Small intestine (tissue), 16 donors: ENCODE results near the gene TP53TG3D. TPM values are rescaled to one million over a fixed set of nuclear protein-coding genes. Genes with fewer than 3 reads are reported as not detected.
"Not testable (repeated sequence)": the region's sequence is repeated elsewhere in the genome, so short reads cannot be mapped to it uniquely, and the experiment has no call there.

ENCODE experiments used
- DNase-seq, 2 donors: peaks; one replicate each; pipeline versions ENCODE4 v3.0.0 to v3.0.0-alpha.2; 2013
- FAIRE-seq: peaks from 2 replicates; lab custom pipeline; 2012; peaks lifted over from hg19 to GRCh38; lab: Jason Lieb, UNC
- H3K27ac ChIP-seq, 3 donors: one replicate each; pipeline ENCODE4 v1.5.1; 2013; ENCODE audit warnings: low read length in 2 of 3, mild to moderate bottlenecking in 2 of 3, control low read depth in 1 of 3, inconsistent platforms in 1 of 3, low read depth in 1 of 3, moderate library complexity in 1 of 3
- H3K27me3 ChIP-seq, 3 donors: one replicate each; pipeline ENCODE4 v1.6.1; 2013; ENCODE audit warnings: low read length in 3 of 3, inconsistent platforms in 1 of 3; ENCODE audit not compliant: control insufficient read depth in 3 of 3, insufficient read depth in 3 of 3
- H3K36me3 ChIP-seq, 3 donors: one replicate each; pipeline ENCODE4 v1.6.1; 2013; ENCODE audit warnings: low read length in 3 of 3, inconsistent platforms in 1 of 3, low read depth in 1 of 3, mild to moderate bottlenecking in 1 of 3, moderate library complexity in 1 of 3; ENCODE audit not compliant: control insufficient read depth in 3 of 3, insufficient read depth in 2 of 3
- H3K4me1 ChIP-seq, 3 donors: one replicate each; pipeline ENCODE4 v1.6.1; 2013; ENCODE audit warnings: low read length in 2 of 3, inconsistent platforms in 1 of 3, low read depth in 1 of 3, mild to moderate bottlenecking in 1 of 3, moderate library complexity in 1 of 3; ENCODE audit not compliant: control insufficient read depth in 3 of 3, insufficient read depth in 2 of 3
- H3K4me3 ChIP-seq, 3 donors: one replicate each; pipeline ENCODE4 v1.5.1; 2013; ENCODE audit warnings: low read length in 3 of 3, control low read depth in 1 of 3, inconsistent platforms in 1 of 3, low read depth in 1 of 3, mild to moderate bottlenecking in 1 of 3, moderate library complexity in 1 of 3
- H3K9me3 ChIP-seq, 2 donors: one replicate each; pipeline ENCODE4 v1.6.1; 2013; ENCODE audit warnings: low read depth in 1 of 2, low read length in 1 of 2; ENCODE audit not compliant: control insufficient read depth in 2 of 2, insufficient read depth in 1 of 2
- WGBS, 3 donors: extraction: QIAGEN DNeasy Blood & Tissue Kit; methylation state at CpG; one replicate each; pipeline ENCODE4 v1.1.7; 2013; 5-methylcytosine and 5-hydroxymethylcytosine counted together
- long read RNA-seq, 10 donors: transcript quantifications; one replicate each; lab custom pipeline, GENCODE V29; 2026
- polyA plus RNA-seq, 4 donors: library from polyadenylated mRNA; stranded (reverse) in 3 of 4; unstranded in 1 of 4; fragments of 200-250 nt in 3 of 4; fragments of 120-200 nt in 1 of 4; gene quantifications; one replicate each; pipeline versions ENCODE4 v1.2.1 to v1.2.3, GENCODE V29; 2013
- donor health status: healthy with polysubstance abuse.
- donor health status: control.
- donor health status: control.
- donor health status: Bipolar disorder and iron deficiency.
- donor health status: healthy.

TP53TG3D gene, protein sequence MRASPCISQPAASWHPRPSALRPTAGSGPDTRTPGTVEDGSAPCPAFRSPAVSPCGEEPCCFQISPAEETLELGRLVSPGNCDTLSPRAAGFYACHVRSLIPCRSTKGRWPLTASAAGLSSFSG
- under 1 TPM in 1 of 4 donors, not detected in 3; 0.03 TPM for polyA plus RNA-seq
- long read RNA-seq, donor 1: 0 reads
- long read RNA-seq, donor 2: 0 reads
- long read RNA-seq, donor 3, partial matches to known transcripts: 0 of 1 reads
- long read RNA-seq, donor 3, other reads (novel, unspliced or antisense): 0 of 1 reads
- long read RNA-seq, donor 4: 0 reads
- long read RNA-seq, donor 5: 0 reads
- long read RNA-seq, donor 6: 0 reads
- long read RNA-seq, donor 7: 0 reads
- long read RNA-seq, donor 8: 0 reads
- long read RNA-seq, donor 9: 0 reads
- long read RNA-seq, donor 10: 0 reads

DNA sequence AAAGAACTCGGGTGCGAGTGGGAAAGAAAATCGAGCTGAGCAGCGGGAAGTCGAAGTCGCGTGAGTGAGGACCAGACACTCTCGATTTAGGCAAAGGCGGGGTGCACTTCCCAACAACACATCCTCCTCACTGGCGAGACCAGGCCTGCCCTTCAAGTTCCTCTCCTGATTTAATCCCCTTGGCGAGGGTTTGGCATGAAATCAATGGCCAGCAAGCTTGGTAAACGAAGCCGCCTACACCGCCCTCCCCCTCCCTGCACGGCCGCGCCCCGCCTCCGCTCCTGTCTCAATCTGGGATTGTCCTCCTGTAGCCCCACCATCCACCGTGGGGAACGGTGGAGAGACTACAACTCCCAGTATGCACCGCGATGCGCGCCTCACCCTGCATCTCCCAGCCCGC, at the start of gene TP53TG3D:
Gene TP53TG3D, plus strand, starts transcription at position 301 of the 400 bp plus-strand sequence. Its CDS starts 68 bp downstream, at position 369.
- 44 to 59% (median 54%) methylated on average over 8 to 9 of the region's 26 CpGs for WGBS, 3 donors
- not testable (repeated sequence) for H3K4me3 ChIP-seq, H3K4me1 ChIP-seq, H3K36me3 ChIP-seq, DNase-seq, FAIRE-seq, H3K9me3 ChIP-seq, H3K27ac ChIP-seq, H3K27me3 ChIP-seq

GRCh38 chr16:32253507-32253906, 421 bp downstream of the TP53TG3D start:
- H3K27me3 ChIP-seq, H3K36me3 ChIP-seq, FAIRE-seq, H3K9me3 ChIP-seq, H3K4me3 ChIP-seq, H3K27ac ChIP-seq, DNase-seq, H3K4me1 ChIP-seq: not testable (repeated sequence)
- 22 to 29% (median 23%) methylated on average over 4 to 9 of the region's 20 CpGs for WGBS, 3 donors

DNA sequence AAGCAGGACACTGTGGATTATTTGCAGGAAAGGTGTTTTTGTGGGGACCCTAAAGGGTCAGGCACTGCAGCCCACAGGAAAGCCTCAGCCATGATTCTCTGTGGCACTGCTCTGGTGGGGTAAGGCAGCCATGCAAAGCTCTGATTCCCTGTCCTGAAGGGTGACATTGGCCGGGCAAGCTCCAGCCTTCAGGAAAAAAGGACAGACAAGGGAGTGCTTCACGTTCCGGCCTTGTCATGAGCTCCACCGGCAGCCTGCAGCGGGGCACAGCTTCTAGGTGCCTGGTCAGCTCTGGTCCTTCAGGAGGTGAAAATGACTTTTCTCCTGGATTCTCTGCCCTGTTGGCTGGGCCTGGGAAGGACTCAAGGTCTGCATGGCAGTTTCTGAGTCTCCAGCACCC, 8.4 kb downstream of the TP53TG3D start:
- not testable (repeated sequence) for H3K4me3 ChIP-seq, DNase-seq, FAIRE-seq, H3K36me3 ChIP-seq, H3K9me3 ChIP-seq, H3K27ac ChIP-seq, H3K4me1 ChIP-seq, H3K27me3 ChIP-seq
- WGBS, 3 donors: 81 to 92% (median 91%) methylated on average over 5 of the region's 5 CpGs

- H3K27me3 ChIP-seq, H3K4me1 ChIP-seq, H3K27ac ChIP-seq, DNase-seq, H3K9me3 ChIP-seq, H3K36me3 ChIP-seq, FAIRE-seq, H3K4me3 ChIP-seq: not testable (repeated sequence)
- 83 to 85% (median 84%) methylated on average over 9 to 10 of the region's 10 CpGs for WGBS, 3 donors
Measured at GRCh38 chr16:32263552-32263951, 10.5 kb downstream of the TP53TG3D start.

DNA sequence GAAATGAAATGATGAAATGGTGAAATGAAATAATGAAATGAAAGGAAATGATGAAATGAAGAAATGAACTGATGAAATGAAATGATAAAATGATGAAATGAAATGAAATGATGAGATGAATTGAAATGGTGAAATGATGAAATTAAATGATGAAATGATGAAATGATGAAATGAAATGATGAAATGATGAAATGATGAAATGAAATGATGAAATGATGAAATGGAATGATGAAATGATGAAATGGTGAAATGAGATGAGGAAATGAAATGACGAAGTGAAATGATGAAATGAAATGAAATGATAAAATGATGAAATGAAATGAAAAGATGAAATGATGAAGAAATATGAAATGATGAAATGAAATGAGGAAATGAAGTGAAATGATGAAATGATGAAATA, 28.8 kb downstream of the TP53TG3D start:
- not testable (repeated sequence) for H3K4me1 ChIP-seq, DNase-seq, FAIRE-seq, H3K27me3 ChIP-seq, H3K27ac ChIP-seq, H3K36me3 ChIP-seq, H3K9me3 ChIP-seq, H3K4me3 ChIP-seq
- 70 to 78% (median 76%) methylated on average over 1 of the region's 1 CpG for WGBS, 3 donors

DNA sequence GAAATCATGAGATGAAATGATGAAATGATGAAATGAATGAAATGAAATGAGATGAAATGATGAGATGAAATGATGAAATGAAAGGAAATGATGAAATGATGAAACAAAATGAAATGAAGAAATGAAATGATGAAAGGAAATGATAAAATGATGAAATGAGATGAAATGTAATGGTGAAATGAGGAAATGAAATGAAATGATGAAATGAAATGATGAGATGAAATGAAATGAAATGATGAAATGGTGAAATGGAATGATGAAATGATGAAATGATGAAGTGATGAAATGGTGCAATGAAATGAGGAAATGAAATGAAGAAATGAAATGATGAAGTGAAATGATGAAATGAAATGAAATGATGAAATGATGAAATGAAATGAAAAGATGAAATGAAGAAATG, 29.9 kb downstream of the TP53TG3D start:
- not testable (repeated sequence) for H3K27ac ChIP-seq, H3K27me3 ChIP-seq, FAIRE-seq, H3K9me3 ChIP-seq, H3K36me3 ChIP-seq, DNase-seq, H3K4me1 ChIP-seq, H3K4me3 ChIP-seq

GRCh38 chr16:32283917-32284495, 30.9 kb downstream of the TP53TG3D start:
- not testable (repeated sequence) for H3K4me3 ChIP-seq, FAIRE-seq, H3K27ac ChIP-seq, DNase-seq, H3K9me3 ChIP-seq, H3K27me3 ChIP-seq, H3K4me1 ChIP-seq, H3K36me3 ChIP-seq
- WGBS, 3 donors: 72 to 76% (median 72%) methylated on average over 5 of the region's 5 CpGs

- not testable (repeated sequence) for H3K27me3 ChIP-seq, FAIRE-seq, H3K4me3 ChIP-seq, H3K4me1 ChIP-seq, DNase-seq, H3K27ac ChIP-seq, H3K9me3 ChIP-seq, H3K36me3 ChIP-seq
- WGBS, 3 donors: 52 to 63% (median 53%) methylated on average over 3 of the region's 3 CpGs
Measured at GRCh38 chr16:32284800-32285796, 32.0 kb downstream of the TP53TG3D start.
